Thymus (tissue), 11 donors: ENCODE measurements around the gene RNU1-3. TPM values are rescaled to one million over a fixed set of nuclear protein-coding genes. Genes with fewer than 3 reads are reported as not detected.
"Not testable (repeated sequence)": the region's sequence is repeated elsewhere in the genome, so short reads cannot be mapped to it uniquely, and the experiment has no call there.

Experiments
- DNase-seq, 9 donors: peaks; one replicate each; pipeline ENCODE4 v3.0.0-alpha.2; 2013; ENCODE audit warnings: low spot score in 9 of 9, low read depth in 6 of 9, missing footprints in 1 of 9
- H3K27ac ChIP-seq, 2 donors: one replicate each; pipeline ENCODE4 v1.5.1; 2013; ENCODE audit warnings: control low read depth in 1 of 2, low read depth in 1 of 2, low read length in 1 of 2, mild to moderate bottlenecking in 1 of 2, moderate library complexity in 1 of 2
- H3K27me3 ChIP-seq, 2 donors: one replicate each; pipeline ENCODE4 v1.5.1; 2013; ENCODE audit warnings: low read length in 1 of 2; ENCODE audit not compliant: control insufficient read depth in 2 of 2, insufficient read depth in 1 of 2
- H3K36me3 ChIP-seq, 2 donors: one replicate each; pipeline ENCODE4 v1.5.1; 2013; ENCODE audit warnings: low read length in 1 of 2, mild to moderate bottlenecking in 1 of 2, moderate library complexity in 1 of 2; ENCODE audit not compliant: control insufficient read depth in 2 of 2, insufficient read depth in 2 of 2
- H3K4me1 ChIP-seq, 2 donors: one replicate each; pipeline ENCODE4 v1.5.1; 2013; ENCODE audit warnings: low read length in 2 of 2; ENCODE audit not compliant: control insufficient read depth in 2 of 2, insufficient read depth in 2 of 2
- H3K4me3 ChIP-seq, 2 donors: one replicate each; pipeline ENCODE4 v1.5.1; 2013; ENCODE audit warnings: low read length in 2 of 2, control low read depth in 1 of 2, mild to moderate bottlenecking in 1 of 2
- H3K9me3 ChIP-seq, 2 donors: one replicate each; pipeline ENCODE4 v1.5.1; 2013; ENCODE audit warnings: low read length in 1 of 2, mild to moderate bottlenecking in 1 of 2; ENCODE audit not compliant: control insufficient read depth in 2 of 2, insufficient read depth in 1 of 2
- WGBS: extraction: QIAGEN DNeasy Blood & Tissue Kit; methylation state at CpG from one replicate; pipeline ENCODE4 v1.1.7; 2013; 5-methylcytosine and 5-hydroxymethylcytosine counted together
- polyA plus RNA-seq: library from polyadenylated mRNA; stranded (reverse); fragments of 200-250 nt; gene quantifications from one replicate; pipeline ENCODE4 v1.2.3, GENCODE V29; 2013
- total RNA-seq: library from RNA; stranded (reverse); fragments of 120-200 nt; gene quantifications from one replicate; pipeline ENCODE4 v1.2.4, GENCODE V29; 2013
- donor health status: healthy.

The RNU1-3 gene
- total and polyA plus RNA-seq, 2 donors: 17,380 TPM; not detected in 1

GRCh38 chr1:16699440-16699839, 32.7 kb upstream of the RNU1-3 start:
- not testable (repeated sequence) for H3K9me3 ChIP-seq, H3K4me1 ChIP-seq, H3K36me3 ChIP-seq, DNase-seq, H3K27ac ChIP-seq, H3K4me3 ChIP-seq
- 12% methylated on average over 47 of the region's 52 CpGs for WGBS
- H3K27me3 ChIP-seq: peaks cover 0 to 39% of the 10 kb centered on the region in 2 donors

GRCh38 chr1:16697152-16697551, 30.4 kb upstream of the RNU1-3 start:
- not testable (repeated sequence) for H3K9me3 ChIP-seq, H3K27ac ChIP-seq, DNase-seq, H3K4me1 ChIP-seq, H3K36me3 ChIP-seq, H3K4me3 ChIP-seq
- WGBS: 88% methylated on average over 4 of the region's 7 CpGs
- peaks cover 0 to 36% of the 10 kb centered on the region in 2 donors for H3K27me3 ChIP-seq

DNA sequence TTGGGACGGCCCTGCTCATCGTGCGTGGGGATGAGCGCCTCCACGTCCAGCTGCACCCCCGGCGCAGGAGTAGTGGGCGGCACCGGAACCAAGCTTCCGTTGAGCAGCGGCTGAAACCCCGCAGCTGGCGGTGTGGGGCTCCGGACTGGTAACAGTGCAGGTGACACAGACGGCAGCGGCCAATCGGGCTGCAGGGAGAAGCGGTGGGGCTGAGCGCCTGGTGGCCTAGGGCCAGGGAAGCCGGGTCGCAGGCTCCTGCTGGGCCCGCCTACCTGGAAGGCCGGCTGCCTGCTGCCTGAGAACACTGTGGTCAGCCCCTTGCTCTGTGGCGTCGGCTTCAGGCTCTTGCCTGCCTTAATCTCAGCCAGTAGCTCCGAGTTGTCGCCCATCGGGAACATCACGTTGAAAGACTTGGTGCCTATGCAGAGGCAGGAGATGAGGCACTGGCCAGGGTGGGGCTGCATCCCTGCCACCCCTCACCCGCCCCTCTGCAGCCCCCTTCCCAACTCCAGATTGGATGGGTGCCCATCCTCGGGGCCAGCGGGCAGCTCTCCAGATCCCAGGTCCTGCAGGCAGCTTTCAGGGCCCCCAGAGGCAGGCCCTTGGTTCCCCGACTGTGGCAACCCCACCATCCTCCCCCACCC, 29.9 kb upstream of the RNU1-3 start:
- 53% methylated on average over 25 of the region's 33 CpGs for WGBS
- H3K4me3 ChIP-seq, H3K9me3 ChIP-seq, DNase-seq, H3K4me1 ChIP-seq, H3K27ac ChIP-seq, H3K36me3 ChIP-seq: not testable (repeated sequence)
- peaks cover 0 to 40% of the 10 kb centered on the region in 2 donors for H3K27me3 ChIP-seq

DNA sequence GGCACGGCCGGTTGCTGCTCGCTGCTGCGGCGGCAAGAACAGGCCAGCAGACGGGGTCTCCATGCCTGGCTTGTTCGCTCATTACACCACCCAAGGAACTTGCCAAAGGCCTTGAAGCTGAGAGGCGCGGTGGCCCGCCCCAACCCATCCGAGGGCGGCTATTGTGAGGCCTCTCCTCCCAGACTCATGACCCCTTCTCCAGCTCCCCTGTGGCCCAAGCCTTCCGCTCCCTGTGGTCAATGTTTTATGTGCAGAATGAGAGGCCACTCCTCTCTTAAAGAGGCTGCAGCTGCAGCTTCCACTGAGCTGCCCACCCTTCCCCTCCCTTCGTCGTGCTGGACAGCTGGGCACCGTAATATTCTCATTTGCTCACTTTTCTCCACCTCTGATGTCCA, 27.6 kb upstream of the RNU1-3 start:
- not testable (repeated sequence) for H3K4me1 ChIP-seq, H3K9me3 ChIP-seq, H3K36me3 ChIP-seq, DNase-seq, H3K4me3 ChIP-seq, H3K27ac ChIP-seq
- H3K27me3 ChIP-seq: peaks cover 0 to 37% of the 10 kb centered on the region in 2 donors
- WGBS: no CpG with 5 or more reads among the region's 16 CpGs

DNA sequence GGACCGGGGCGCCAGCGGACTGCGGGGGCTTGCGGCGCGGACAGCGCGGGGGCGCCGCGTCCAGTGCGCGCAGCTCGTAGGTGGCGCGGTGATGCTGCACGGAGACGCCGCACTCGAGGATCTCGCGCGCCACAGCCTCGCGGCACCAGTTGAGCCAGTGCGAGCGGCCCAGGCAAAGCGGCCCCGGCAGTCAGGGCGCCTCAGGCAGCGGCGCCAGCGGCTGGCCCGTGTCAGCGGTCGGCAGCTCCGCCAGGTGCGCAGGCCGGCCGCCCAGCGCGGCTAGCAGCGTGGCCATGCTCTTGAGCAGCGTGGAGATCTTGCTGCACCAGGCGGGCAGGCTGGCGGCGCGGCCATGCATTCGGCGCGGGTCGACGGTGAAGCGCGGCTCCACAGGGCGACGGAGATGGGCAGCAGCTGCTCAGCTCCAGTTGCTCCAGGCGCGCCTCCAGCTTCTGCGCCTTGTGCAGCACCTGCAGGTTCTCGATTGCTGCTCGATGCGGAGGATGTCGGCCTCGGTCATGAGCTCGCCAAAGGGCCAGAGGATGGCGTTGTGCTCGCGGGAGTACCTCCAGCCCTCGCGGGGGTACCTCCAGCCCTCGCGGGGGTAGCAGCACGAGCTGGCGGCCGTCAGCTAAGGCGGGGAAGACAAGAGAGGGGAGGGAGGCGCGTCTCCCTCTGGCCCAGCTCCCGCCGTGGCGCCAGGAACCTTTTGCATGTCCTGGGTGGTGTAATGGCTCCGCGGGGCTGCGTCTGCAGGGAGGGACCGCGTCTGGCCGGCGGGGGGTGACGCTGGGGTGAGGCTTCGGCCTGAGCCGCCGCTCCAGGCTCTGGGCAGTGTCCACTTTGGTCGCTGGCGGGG, 26.9 kb upstream of the RNU1-3 start:
- not testable (repeated sequence) for H3K4me3 ChIP-seq, DNase-seq, H3K9me3 ChIP-seq, H3K36me3 ChIP-seq, H3K27ac ChIP-seq, H3K4me1 ChIP-seq
- peaks cover 0 to 33% of the 10 kb centered on the region in 2 donors for H3K27me3 ChIP-seq
- WGBS: 5% methylated on average over 36 of the region's 96 CpGs

- not testable (repeated sequence) for H3K9me3 ChIP-seq, DNase-seq, H3K36me3 ChIP-seq, H3K4me1 ChIP-seq, H3K4me3 ChIP-seq, H3K27ac ChIP-seq
- peaks cover 0 to 29% of the 10 kb centered on the region in 2 donors for H3K27me3 ChIP-seq
- 1% methylated on average over 22 of the region's 79 CpGs for WGBS
Measured at GRCh38 chr1:16692717-16693448, 26.1 kb upstream of the RNU1-3 start.

- H3K4me1 ChIP-seq, H3K9me3 ChIP-seq, H3K4me3 ChIP-seq, DNase-seq, H3K27ac ChIP-seq, H3K36me3 ChIP-seq: not testable (repeated sequence)
- 7% methylated on average over 27 of the region's 39 CpGs for WGBS
- peaks cover 0 to 28% of the 10 kb centered on the region in 2 donors for H3K27me3 ChIP-seq
Measured at GRCh38 chr1:16692283-16692682, 25.5 kb upstream of the RNU1-3 start.

GRCh38 chr1:16690971-16691682, 24.4 kb upstream of the RNU1-3 start:
- H3K4me3 ChIP-seq, H3K4me1 ChIP-seq, H3K9me3 ChIP-seq, H3K27ac ChIP-seq, H3K36me3 ChIP-seq, DNase-seq: not testable (repeated sequence)
- peaks cover 0 to 21% of the 10 kb centered on the region in 2 donors for H3K27me3 ChIP-seq
- 98% methylated on average over 7 of the region's 13 CpGs for WGBS
